Activated T-helper 1 cell treated with anti-CD3 and anti-CD28 coated beads, Interleukin-12 subunit alpha, Interleukin-12 subunit beta, Interleukin-2, Interleukin-4 antibody, amounts not matched to agents 30 ng/mL and 10 ng/mL and 1 ng/mL, durations not matched to agents 14 hours and 24 hours and 36 hours (primary cell): ENCODE results near the gene NCEH1. TPM values are rescaled to one million over a fixed set of nuclear protein-coding genes. Genes with fewer than 3 reads are reported as not detected.
"Not testable (repeated sequence)": the region's sequence is repeated elsewhere in the genome, so short reads cannot be mapped to it uniquely, and the experiment has no call there.

Source experiments
- DNase-seq: peaks from one replicate; pipeline ENCODE4 v3.0.0; 2021; ENCODE audit warnings: low spot score
- H3K27ac Mint-ChIP-seq: one replicate; pipeline ENCODE4 v1.8.0; 2021; ENCODE audit warnings: mild to moderate bottlenecking, mixed read lengths
- H3K27me3 Mint-ChIP-seq: one replicate; pipeline ENCODE4 v1.8.0; 2022; ENCODE audit warnings: mild to moderate bottlenecking, moderate library complexity, mixed read lengths; ENCODE audit not compliant: insufficient read depth
- H3K36me3 Mint-ChIP-seq: one replicate; pipeline ENCODE4 v1.8.0; 2021; ENCODE audit warnings: low read depth, mixed read lengths
- H3K4me1 Mint-ChIP-seq: one replicate; pipeline ENCODE4 v1.8.0; 2021; ENCODE audit warnings: low read depth, mixed read lengths
- H3K4me3 Mint-ChIP-seq: one replicate; pipeline ENCODE4 v1.8.0; 2021; ENCODE audit warnings: mild to moderate bottlenecking, moderate library complexity, mixed read lengths
- H3K9me3 Mint-ChIP-seq: one replicate; pipeline ENCODE4 v1.8.0; 2021; ENCODE audit warnings: mixed read lengths
- intact Hi-C: fragments of 100-400 bp; cut with micrococcal nuclease; formaldehyde crosslinking; loops from one replicate; pipeline ENCODE4 v1.15.1; 2024
- total RNA-seq: library from RNA; stranded (reverse); gene quantifications from 2 replicates; pipeline ENCODE4 v1.2.3, GENCODE V29; 2022

Gene NCEH1
- total RNA-seq, 1 donor from 2014 or later, result 7.4 TPM

- H3K27me3 Mint-ChIP-seq, result no peaks in the 10 kb centered on the region
- H3K36me3 Mint-ChIP-seq, result peaks cover 16% of the 10 kb centered on the region
- no peak overlapping the region for H3K4me3 Mint-ChIP-seq
- peaks cover 22% of the 10 kb centered on the region for H3K4me1 Mint-ChIP-seq
- intact Hi-C loops, result loop anchor here (1.0 kb wide), 1 partner anchor 11 kb away; no protein-coding TSS in a partner anchor
- no peak for DNase-seq
- H3K9me3 Mint-ChIP-seq, result peaks cover 25% of the 10 kb centered on the region
- peak overlapping the region; percentile 67 for H3K27ac Mint-ChIP-seq
Measured at GRCh38 chr3:172607305-172608121, 103.4 kb downstream of the NCEH1 start.

DNA sequence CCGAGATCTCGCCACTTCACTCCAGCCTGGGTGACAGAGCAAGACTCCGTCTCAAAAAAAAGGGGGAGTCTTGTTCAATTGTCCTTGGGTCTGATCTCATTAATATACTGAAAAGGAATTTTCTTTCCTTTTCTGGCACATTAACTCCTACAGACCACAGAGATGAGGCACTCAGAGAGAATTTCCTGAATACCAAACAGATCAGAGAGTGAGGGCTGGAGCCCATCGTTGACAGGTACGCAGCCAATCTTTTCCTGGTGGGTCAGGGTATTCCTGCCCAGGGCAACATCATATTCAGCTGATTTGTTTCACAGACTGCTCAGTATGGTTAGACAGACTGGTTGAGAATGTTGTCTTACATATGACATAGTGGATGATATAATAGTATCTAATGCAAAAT, 104.8 kb downstream of the NCEH1 start:
- no peak overlapping the region for H3K4me3 Mint-ChIP-seq
- DNase-seq, result no peak
- H3K27ac Mint-ChIP-seq, result no peak overlapping the region
- H3K36me3 Mint-ChIP-seq, result peaks cover 19% of the 10 kb centered on the region
- peaks cover 23% of the 10 kb centered on the region for H3K9me3 Mint-ChIP-seq
- intact Hi-C loops, result no loop called here
- no peaks in the 10 kb centered on the region for H3K27me3 Mint-ChIP-seq
- peaks cover 31% of the 10 kb centered on the region for H3K4me1 Mint-ChIP-seq

GRCh38 chr3:172604895-172605646, 105.8 kb downstream of the NCEH1 start:
- peaks cover 17% of the 10 kb centered on the region for H3K9me3 Mint-ChIP-seq
- H3K4me1 Mint-ChIP-seq, result peaks cover 31% of the 10 kb centered on the region
- DNase-seq, result no peak
- no peak overlapping the region for H3K27ac Mint-ChIP-seq
- intact Hi-C loops, result no loop called here
- peaks cover 17% of the 10 kb centered on the region for H3K36me3 Mint-ChIP-seq
- H3K4me3 Mint-ChIP-seq, result no peak overlapping the region
- no peaks in the 10 kb centered on the region for H3K27me3 Mint-ChIP-seq

DNA sequence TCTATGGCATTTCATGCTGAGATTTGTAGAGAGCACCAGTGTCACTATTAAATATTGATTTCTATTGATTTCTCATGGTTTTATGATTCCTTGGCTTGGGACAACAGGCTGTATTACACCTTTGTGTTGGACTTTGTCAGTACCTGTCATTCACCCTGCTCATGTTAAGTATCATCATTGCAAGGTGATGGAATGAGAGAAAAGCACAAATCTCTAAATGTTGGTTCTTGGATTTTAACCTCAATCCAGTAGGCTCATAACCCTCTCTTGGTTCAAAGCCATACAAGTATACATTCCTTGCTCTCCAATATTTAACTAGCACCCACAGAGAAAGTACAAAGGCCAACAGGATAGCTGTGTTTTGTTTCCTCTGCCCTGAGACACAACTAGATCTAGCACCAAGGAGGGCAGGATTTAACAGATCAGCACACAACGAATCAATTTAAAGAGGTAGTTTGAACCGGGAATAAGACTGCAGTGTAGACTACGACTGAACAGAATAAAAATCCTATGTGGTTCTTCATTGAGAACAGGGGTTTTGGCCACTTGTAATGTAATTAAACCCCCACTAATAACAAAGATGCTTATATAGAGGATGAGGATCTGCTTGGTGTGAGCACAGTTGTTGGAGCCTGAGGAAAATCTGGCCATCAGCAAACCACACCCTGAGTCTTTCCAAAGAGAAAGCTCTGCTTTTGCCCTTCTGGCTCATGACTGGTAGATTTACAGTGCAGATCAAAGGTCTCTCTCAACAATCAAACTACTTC, 109.6 kb downstream of the NCEH1 start:
- no peak for DNase-seq
- peaks cover 12% of the 10 kb centered on the region for H3K9me3 Mint-ChIP-seq
- peaks cover 28% of the 10 kb centered on the region for H3K4me1 Mint-ChIP-seq
- intact Hi-C loops, result no loop called here
- H3K27me3 Mint-ChIP-seq, result no peaks in the 10 kb centered on the region
- peaks cover 12% of the 10 kb centered on the region for H3K36me3 Mint-ChIP-seq
- H3K4me3 Mint-ChIP-seq, result no peak overlapping the region
- no peak overlapping the region for H3K27ac Mint-ChIP-seq

DNA sequence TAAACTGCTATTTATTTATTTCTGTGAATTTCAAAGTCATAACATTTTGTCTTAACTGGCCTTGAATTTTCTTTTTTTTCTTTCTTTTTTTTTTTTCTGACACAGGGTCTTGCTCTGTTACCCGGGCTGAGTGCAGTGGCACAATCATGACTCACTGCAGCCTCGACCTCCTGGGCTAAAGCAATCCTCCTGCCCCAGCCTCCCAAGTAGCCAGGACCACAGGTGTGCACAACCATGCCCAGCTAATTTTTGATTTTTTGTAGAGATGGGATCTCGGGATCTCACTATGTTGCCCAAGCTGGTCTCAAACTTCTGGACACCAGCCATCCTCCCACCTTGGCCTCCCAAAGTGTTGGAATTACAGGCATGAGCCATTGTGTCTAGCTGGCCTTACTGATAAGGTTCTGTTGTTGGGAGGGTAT, 110.2 kb downstream of the NCEH1 start:
- Mint-ChIP-seq H3K9me3 (peaks cover 12% of the 10 kb centered on the region), H3K27me3 (no peaks in the 10 kb centered on the region), H3K27ac (no peak overlapping the region), H3K4me3 (no peak overlapping the region), H3K36me3 (peaks cover 13% of the 10 kb centered on the region), H3K4me1 (peaks cover 30% of the 10 kb centered on the region)
- intact Hi-C loops, result no loop called here
- no peak for DNase-seq

- DNase-seq, result no peak
- no peak overlapping the region for H3K27ac Mint-ChIP-seq
- intact Hi-C loops, result no loop called here
- H3K4me1 Mint-ChIP-seq, result peaks cover 47% of the 10 kb centered on the region
- H3K36me3 Mint-ChIP-seq, result peaks cover 10% of the 10 kb centered on the region
- no peaks in the 10 kb centered on the region for H3K27me3 Mint-ChIP-seq
- no peak overlapping the region for H3K4me3 Mint-ChIP-seq
- peaks cover 10% of the 10 kb centered on the region for H3K9me3 Mint-ChIP-seq
Measured at GRCh38 chr3:172598904-172599303, 112.0 kb downstream of the NCEH1 start.

GRCh38 chr3:172596394-172596706, 114.5 kb downstream of the NCEH1 start:
- DNase-seq, result no peak
- Mint-ChIP-seq H3K27ac (peak overlapping the region; percentile 88), H3K36me3 (peaks cover 13% of the 10 kb centered on the region), H3K4me1 (peaks cover 67% of the 10 kb centered on the region), H3K4me3 (peak overlapping the region; percentile 84), H3K27me3 (peaks cover 4% of the 10 kb centered on the region), H3K9me3 (peaks cover 11% of the 10 kb centered on the region)
- intact Hi-C loops, result loop anchor here (1.0 kb wide), 10 partner anchors 11 to 264 kb away; partner anchors contain the start of gene TNFSF10

- Mint-ChIP-seq H3K4me1 (peaks cover 68% of the 10 kb centered on the region), H3K9me3 (peaks cover 17% of the 10 kb centered on the region), H3K36me3 (peaks cover 14% of the 10 kb centered on the region), H3K27me3 (peaks cover 4% of the 10 kb centered on the region), H3K27ac (peak overlapping the region; percentile 88), H3K4me3 (peak overlapping the region; percentile 84)
- peak; percentile 42 for DNase-seq
- intact Hi-C loops, result loop anchor here (1.0 kb wide), 10 partner anchors 11 to 264 kb away; partner anchors contain the start of gene TNFSF10
Measured at GRCh38 chr3:172595664-172596393, 115.0 kb downstream of the NCEH1 start.

- H3K36me3 Mint-ChIP-seq, result peaks cover 22% of the 10 kb centered on the region
- peak overlapping the region; percentile 88 for H3K27ac Mint-ChIP-seq
- H3K4me3 Mint-ChIP-seq, result peak overlapping the region; percentile 84
- intact Hi-C loops, DNase-seq, H3K27me3 Mint-ChIP-seq: not testable (repeated sequence)
- H3K9me3 Mint-ChIP-seq, result peaks cover 24% of the 10 kb centered on the region
- peaks cover 76% of the 10 kb centered on the region for H3K4me1 Mint-ChIP-seq
Measured at GRCh38 chr3:172594900-172595663, 115.8 kb downstream of the NCEH1 start.

GRCh38 chr3:172592898-172593669, 117.8 kb downstream of the NCEH1 start:
- H3K27ac Mint-ChIP-seq, result peak overlapping the region; percentile 91
- H3K4me1 Mint-ChIP-seq, result peaks cover 89% of the 10 kb centered on the region
- H3K9me3 Mint-ChIP-seq, result peaks cover 31% of the 10 kb centered on the region
- peaks cover 30% of the 10 kb centered on the region for H3K36me3 Mint-ChIP-seq
- H3K4me3 Mint-ChIP-seq, result peak overlapping the region; percentile 49
- intact Hi-C loops, result loop anchor here (1.0 to 2.0 kb wide), 11 partner anchors 11 to 157 kb away; partner anchors contain the start of genes ECT2 and NCEH1
- no peak for DNase-seq
- H3K27me3 Mint-ChIP-seq, result peaks cover 4% of the 10 kb centered on the region
